ENCODE measurements around the gene MAPT.

DNA sequence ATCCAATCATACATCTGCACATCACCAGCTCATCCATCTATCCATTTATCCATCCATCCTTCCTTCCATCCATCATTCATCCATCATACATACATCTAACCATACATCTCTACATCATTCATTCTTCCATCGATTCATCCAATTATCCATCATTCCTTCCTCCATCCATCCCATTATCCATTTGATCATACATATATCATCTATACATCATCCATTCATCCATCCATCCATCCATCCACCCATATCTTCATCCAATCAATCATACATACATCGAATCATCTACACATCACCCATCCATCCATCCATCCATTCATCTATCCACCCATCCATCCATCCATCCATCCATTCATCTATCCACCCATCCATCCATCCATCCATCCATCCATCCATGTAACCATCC, 75.4 kb downstream of the MAPT start:
- TF ChIP-seq, protein P1, sequence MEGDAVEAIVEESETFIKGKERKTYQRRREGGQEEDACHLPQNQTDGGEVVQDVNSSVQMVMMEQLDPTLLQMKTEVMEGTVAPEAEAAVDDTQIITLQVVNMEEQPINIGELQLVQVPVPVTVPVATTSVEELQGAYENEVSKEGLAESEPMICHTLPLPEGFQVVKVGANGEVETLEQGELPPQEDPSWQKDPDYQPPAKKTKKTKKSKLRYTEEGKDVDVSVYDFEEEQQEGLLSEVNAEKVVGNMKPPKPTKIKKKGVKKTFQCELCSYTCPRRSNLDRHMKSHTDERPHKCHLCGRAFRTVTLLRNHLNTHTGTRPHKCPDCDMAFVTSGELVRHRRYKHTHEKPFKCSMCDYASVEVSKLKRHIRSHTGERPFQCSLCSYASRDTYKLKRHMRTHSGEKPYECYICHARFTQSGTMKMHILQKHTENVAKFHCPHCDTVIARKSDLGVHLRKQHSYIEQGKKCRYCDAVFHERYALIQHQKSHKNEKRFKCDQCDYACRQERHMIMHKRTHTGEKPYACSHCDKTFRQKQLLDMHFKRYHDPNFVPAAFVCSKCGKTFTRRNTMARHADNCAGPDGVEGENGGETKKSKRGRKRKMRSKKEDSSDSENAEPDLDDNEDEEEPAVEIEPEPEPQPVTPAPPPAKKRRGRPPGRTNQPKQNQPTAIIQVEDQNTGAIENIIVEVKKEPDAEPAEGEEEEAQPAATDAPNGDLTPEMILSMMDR (IDR thresholded peaks at IDR 0.05; ENCODE audit: low read depth, low read length, poor library complexity, severe bottlenecking) = no peak
- no peak for TF ChIP-seq EZH2phosphoT487 (IDR thresholded peaks at IDR 0.05; ENCODE audit: borderline replicate concordance, low read length)
